Prostate gland (tissue), 2 donors: ENCODE data around the gene EIF2B2. TPM values are rescaled to one million over a fixed set of nuclear protein-coding genes. Genes with fewer than 3 reads are reported as not detected.

Source experiments
- DNase-seq: peaks from one replicate; pipeline ENCODE4 v3.0.0-alpha.2; 2019; ENCODE audit warnings: low spot score
- H3K27ac ChIP-seq, 2 donors: fragments of 200-600 bp; sonication (generic); 2 replicates each; pipeline ENCODE4 v1.5.1; 2017 to 2019
- H3K27me3 ChIP-seq: fragments of 200-600 bp; sonication (generic); replicated peaks from 2 replicates; pipeline ENCODE4 v1.5.1; 2019; ENCODE audit not compliant: insufficient read depth
- H3K36me3 ChIP-seq, 2 donors: fragments of 200-600 bp; sonication (generic); 1 replicate in 1 of 2; 2 replicates in 1 of 2; pipeline versions ENCODE4 v1.5.1 to v1.8.1; 2017 to 2019
- H3K4me1 ChIP-seq: fragments of 200-600 bp; sonication (generic); replicated peaks from 2 replicates; pipeline ENCODE4 v1.5.1; 2019
- H3K4me3 ChIP-seq, 2 donors: fragments of 200-600 bp; sonication (generic); 2 replicates each; pipeline ENCODE4 v1.5.1; 2017 to 2019
- H3K9me3 ChIP-seq: fragments of 200-600 bp; sonication (generic); 2 replicates; pipeline ENCODE4 v1.5.1; 2017
- CTCF ChIP-seq, 4 experiments: fragments of 200-600 bp in 2 of 4; fragments of 450-650 bp in 2 of 4; sonication (generic) in 2 of 4; IDR thresholded peaks; 1 replicate in 3 of 4; 2 replicates in 1 of 4; pipeline ENCODE4 v1.5.1; 2016 to 2019; ENCODE audit warnings: antibody characterized with exemption in 4 of 4, mild to moderate bottlenecking in 2 of 4, moderate library complexity in 2 of 4
- POLR2A ChIP-seq: fragments of 450-650 bp; IDR thresholded peaks from one replicate; pipeline ENCODE4 v1.6.1; 2016; ENCODE audit warnings: antibody characterized with exemption, mild to moderate bottlenecking
- POLR2AphosphoS5 ChIP-seq: sonication (generic); formaldehyde crosslinking; IDR thresholded peaks from one replicate; pipeline ENCODE4 v1.6.1; 2017; ENCODE audit warnings: antibody characterized with exemption
- WGBS: methylation state at CpG from one replicate; pipeline ENCODE4 v1.1.5; 2018; 5-methylcytosine and 5-hydroxymethylcytosine counted together
- intact Hi-C: fragments of 100-400 bp; cut with DNase I; formaldehyde crosslinking; loops from one replicate; pipeline ENCODE4 v1.14.2; 2022
- total RNA-seq, 2 donors: library from RNA; depleted of rRNA; stranded (reverse); fragments of >200 nt; gene quantifications; one replicate each; pipeline ENCODE4 v1.1.0, GENCODE V29; 2016

The EIF2B2 gene
- total RNA-seq, 2 donors from 2014 or later: 43.9 to 60.4 TPM

GRCh38 chr14:74956027-74956279 lies 46.8 kb upstream of the EIF2B2 start:
- intact Hi-C loops: no loop called here
- TF ChIP-seq CTCF (IDR thresholded peaks at IDR 0.05) (no peak), POLR2A (no peak), POLR2AphosphoS5 (no peak)
- WGBS: 84% methylated on average over 8 of the region's 9 CpGs
- no peaks in the 10 kb centered on the region for H3K4me1 ChIP-seq
- H3K9me3 ChIP-seq: no peaks in the 10 kb centered on the region
- H3K27me3 ChIP-seq: no peaks in the 10 kb centered on the region
- no peak for DNase-seq
- H3K27ac ChIP-seq: no peak overlapping the region
- H3K4me3 ChIP-seq: peak overlapping the region in 1 of 2 donors; percentile 35
- H3K36me3 ChIP-seq: no peaks in the 10 kb centered on the region

DNA sequence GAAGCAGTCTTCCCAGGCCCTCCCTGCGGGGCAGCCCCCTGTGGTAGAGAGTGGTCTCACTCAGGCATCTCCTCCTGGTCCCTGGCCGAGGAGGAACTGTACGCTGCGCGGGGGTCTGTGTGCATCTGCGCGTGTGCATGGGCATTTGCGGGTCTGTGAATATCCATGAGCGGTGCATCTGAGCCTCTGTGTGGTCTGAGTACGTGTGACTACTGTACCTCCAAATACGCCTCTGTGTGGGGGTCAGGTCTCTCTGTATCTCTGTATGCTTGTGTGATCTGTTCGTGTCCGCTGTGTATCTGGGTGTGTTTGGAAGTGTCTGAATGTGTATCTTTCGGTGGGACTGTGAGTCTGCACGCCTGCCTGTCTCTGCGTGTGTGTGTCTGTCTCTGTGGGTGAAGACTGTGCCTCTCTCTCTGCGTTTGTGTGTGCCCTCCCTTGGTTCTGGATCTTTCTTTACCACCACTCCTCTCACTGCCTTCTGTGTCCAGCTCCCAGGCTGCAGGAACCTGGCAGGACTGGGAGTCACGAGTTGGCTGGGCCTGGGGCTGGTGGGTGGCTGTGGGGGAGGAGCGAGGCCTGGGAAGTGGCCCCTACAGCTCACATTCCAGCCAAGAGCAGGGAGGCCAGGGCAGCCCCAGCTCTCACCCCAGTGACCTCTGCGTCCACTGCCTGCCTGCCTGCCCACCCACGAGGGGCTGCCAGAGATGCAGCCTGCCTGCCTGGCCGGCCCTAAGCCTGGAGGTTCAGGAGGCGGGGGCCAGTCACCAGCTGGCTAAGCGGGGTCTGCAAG lies 46.2 kb upstream of the EIF2B2 start:
- Histone ChIP-seq H3K27ac (no peak overlapping the region), H3K36me3 (no peaks in the 10 kb centered on the region), H3K9me3 (no peaks in the 10 kb centered on the region), H3K27me3 (no peaks in the 10 kb centered on the region), H3K4me3 (no peak overlapping the region), H3K4me1 (no peaks in the 10 kb centered on the region)
- TF ChIP-seq POLR2AphosphoS5 (no peak), POLR2A (no peak), CTCF (IDR thresholded peaks at IDR 0.05) (no peak)
- 88% methylated on average over 24 of the region's 24 CpGs for WGBS
- intact Hi-C loops: no loop called here
- DNase-seq: no peak

DNA sequence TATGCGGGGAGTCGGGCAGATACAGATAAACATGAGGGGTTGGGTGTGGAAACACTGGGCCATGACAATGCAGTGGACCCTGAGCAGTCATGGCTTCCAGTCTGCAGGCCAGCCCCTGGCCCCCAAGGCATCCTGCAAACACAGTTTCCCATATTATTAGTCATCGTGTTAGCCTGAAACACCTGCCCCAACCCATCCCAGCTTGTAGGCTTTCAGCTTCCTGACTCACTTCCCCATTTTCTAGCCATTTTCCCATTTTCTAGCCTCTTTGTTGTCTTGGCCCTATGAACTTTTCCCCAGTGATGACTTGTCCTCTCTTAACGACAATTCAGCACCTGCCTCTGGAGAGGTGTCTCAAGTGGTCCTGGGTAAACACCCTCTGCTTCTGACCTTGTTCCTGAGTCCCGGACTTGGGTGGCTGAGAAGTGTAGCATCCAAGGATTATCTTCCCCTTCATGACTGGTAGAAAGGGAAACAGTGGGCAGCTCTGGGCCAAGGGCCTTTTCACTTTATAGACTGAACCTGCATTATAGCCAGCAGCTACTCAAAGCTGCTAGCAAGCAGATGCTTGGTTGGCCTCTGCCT lies 43.0 kb upstream of the EIF2B2 start:
- WGBS: 84% methylated on average over 5 of the region's 5 CpGs
- no peaks in the 10 kb centered on the region for H3K27me3 ChIP-seq
- no peak overlapping the region for H3K4me3 ChIP-seq
- TF ChIP-seq POLR2A: no peak
- TF ChIP-seq CTCF (IDR thresholded peaks at IDR 0.05): no peak
- no peak for TF ChIP-seq POLR2AphosphoS5
- no peak for DNase-seq
- no peak overlapping the region for H3K27ac ChIP-seq
- H3K4me1 ChIP-seq: no peaks in the 10 kb centered on the region
- no peaks in the 10 kb centered on the region for H3K9me3 ChIP-seq
- H3K36me3 ChIP-seq: no peaks in the 10 kb centered on the region
- intact Hi-C loops: no loop called here

- no peaks in the 10 kb centered on the region for H3K9me3 ChIP-seq
- WGBS: 76% methylated on average over 4 of the region's 4 CpGs
Observed at GRCh38 chr14:74960736-74961135, 42.0 kb upstream of the EIF2B2 start.

More at GRCh38 chr14:74960736-74961135, 42.0 kb upstream of the EIF2B2 start:
- no peak for DNase-seq
- TF ChIP-seq CTCF (IDR thresholded peaks at IDR 0.05) (no peak), POLR2AphosphoS5 (no peak), POLR2A (no peak)
- no peaks in the 10 kb centered on the region for H3K27me3 ChIP-seq
- no peaks in the 10 kb centered on the region for H3K36me3 ChIP-seq
- no peak overlapping the region for H3K27ac ChIP-seq
- no peaks in the 10 kb centered on the region for H3K4me1 ChIP-seq
- intact Hi-C loops: no loop called here
- no peak overlapping the region for H3K4me3 ChIP-seq
